CD8-positive, alpha-beta memory T cell (primary cell): ENCODE results near the gene SPPL2B. TPM values are rescaled to one million over a fixed set of nuclear protein-coding genes. Genes with fewer than 3 reads are reported as not detected.

ENCODE experiments used
- CTCF ChIA-PET: fragments of 350-600 bp; sonication (Branson Sonifier 250); formaldehyde crosslinking; loops from one replicate; lab custom pipeline; 2021; ENCODE audit warnings: antibody characterized with exemption; lab: Charles Lee
- POLR2A ChIA-PET: fragments of 350-600 bp; sonication (Branson Sonifier 250); formaldehyde crosslinking; loops from one replicate; lab custom pipeline; 2021; ENCODE audit warnings: antibody characterized with exemption; lab: Charles Lee
- DNase-seq, 5 donors: peaks; one replicate each; pipeline versions ENCODE4 v3.0.0 to v3.0.0-alpha.2; 2020 to 2022; ENCODE audit warnings: mixed read lengths in 1 of 5
- H3K27ac ChIP-seq: one replicate; pipeline ENCODE4 v1.7.0; 2013; ENCODE audit warnings: low read depth, mild to moderate bottlenecking, low read length, moderate library complexity
- H3K27me3 ChIP-seq: 2 replicates; pipeline ENCODE4 v1.7.0; 2013; ENCODE audit warnings: low read length, mild to moderate bottlenecking; ENCODE audit not compliant: insufficient read depth, poor library complexity, severe bottlenecking
- H3K36me3 ChIP-seq: 2 replicates; pipeline ENCODE4 v1.7.0; 2013; ENCODE audit warnings: mild to moderate bottlenecking, low read length, moderate library complexity; ENCODE audit not compliant: insufficient read depth
- H3K4me1 ChIP-seq: 2 replicates; pipeline ENCODE4 v1.7.0; 2013; ENCODE audit warnings: mild to moderate bottlenecking, low read length, moderate library complexity; ENCODE audit not compliant: insufficient read depth
- H3K4me3 ChIP-seq: 2 replicates; pipeline ENCODE4 v1.7.0; 2013; ENCODE audit warnings: mild to moderate bottlenecking, low read length
- H3K9me3 ChIP-seq: 2 replicates; pipeline ENCODE4 v1.7.0; 2013; ENCODE audit warnings: mild to moderate bottlenecking, low read length
- H3K27ac Mint-ChIP-seq, 8 donors: one replicate each; pipeline ENCODE4 v1.8.0; 2020 to 2021; ENCODE audit warnings: mixed read lengths in 8 of 8, mild to moderate bottlenecking in 6 of 8, inconsistent platforms in 3 of 8, moderate library complexity in 3 of 8
- H3K27me3 Mint-ChIP-seq, 2 donors: one replicate each; pipeline ENCODE4 v1.8.0; 2020 to 2021; ENCODE audit warnings: mixed read lengths in 2 of 2, mild to moderate bottlenecking in 1 of 2, moderate library complexity in 1 of 2
- H3K36me3 Mint-ChIP-seq, 3 donors: one replicate each; pipeline ENCODE4 v1.8.0; 2020 to 2021; ENCODE audit warnings: mixed read lengths in 3 of 3, inconsistent platforms in 1 of 3, mild to moderate bottlenecking in 1 of 3
- H3K4me1 Mint-ChIP-seq, 3 donors: one replicate each; pipeline ENCODE4 v1.8.0; 2020 to 2021; ENCODE audit warnings: mixed read lengths in 3 of 3, inconsistent platforms in 1 of 3, mild to moderate bottlenecking in 1 of 3
- H3K4me3 Mint-ChIP-seq, 7 donors: one replicate each; pipeline ENCODE4 v1.8.0; 2020 to 2021; ENCODE audit warnings: mixed read lengths in 7 of 7, mild to moderate bottlenecking in 6 of 7, moderate library complexity in 4 of 7, inconsistent platforms in 2 of 7
- H3K9me3 Mint-ChIP-seq, 5 donors: one replicate each; pipeline ENCODE4 v1.8.0; 2020 to 2022; ENCODE audit warnings: mixed read lengths in 5 of 5, mild to moderate bottlenecking in 3 of 5, moderate library complexity in 2 of 5, inconsistent platforms in 1 of 5
- polyA plus RNA-seq: library from polyadenylated mRNA; unstranded; fragments of 300-500 nt; fragmentation: Illumina TruSeq; gene quantifications from one replicate; pipeline ENCODE4 v1.2.3, GENCODE V29; 2021
- total RNA-seq, 2 experiments: library from RNA; stranded (reverse); gene quantifications; one replicate each; pipeline ENCODE4 v1.2.3, GENCODE V29; 2021

The SPPL2B gene
- total and polyA plus RNA-seq, 3 experiments from 2014 or later = 8.4 to 41.4 (median 39.0) TPM

GRCh38 chr19:2290441-2291184 is 37.9 kb upstream of the SPPL2B start:
- Mint-ChIP-seq H3K4me3 (peak overlapping the region; percentile 63 to 81 (median 74)), H3K4me1 (peaks cover 16 to 44% (median 24%) of the 10 kb centered on the region in 3 donors), H3K27me3 (peaks cover 0 to 12% of the 10 kb centered on the region in 2 donors), H3K27ac (peak overlapping the region in 2 of 8 donors; percentile 22 to 59), H3K36me3 (peaks cover 0 to 20% (median 2%) of the 10 kb centered on the region in 3 donors), H3K9me3 (no peaks in the 10 kb centered on the region)
- POLR2A ChIA-PET = interaction anchor here (0.5 to 1.0 kb wide), 2 partner anchors 9 to 304 kb away, joined by 3 to 5 read pairs; partner anchors contain the start of gene PEAK3
- Histone ChIP-seq H3K4me1 (peaks cover 18% of the 10 kb centered on the region), H3K27ac (peak overlapping the region; percentile 36), H3K27me3 (no peaks in the 10 kb centered on the region), H3K9me3 (no peaks in the 10 kb centered on the region), H3K4me3 (peak overlapping the region; percentile 81), H3K36me3 (no peaks in the 10 kb centered on the region)
- CTCF ChIA-PET = interaction anchor here (1.3 kb wide), 1 partner anchor 25 kb away, joined by 3 read pairs; no protein-coding TSS in a partner anchor
- DNase-seq = peak in 2 of 5 donors; percentile 34 to 43

- H3K27ac ChIP-seq = no peak overlapping the region
- no peak for DNase-seq
- ChIA-PET POLR2A (interaction anchor here (1.0 kb wide), 1 partner anchor 9 kb away, joined by 3 read pairs; the partner anchor contains the start of gene PEAK3), CTCF (interaction anchor here (1.2 to 1.3 kb wide), 3 partner anchors 17 to 24 kb away, joined by 3 to 5 read pairs (median 5); no protein-coding TSS in a partner anchor)
- Mint-ChIP-seq H3K9me3 (no peaks in the 10 kb centered on the region), H3K36me3 (peaks cover 0 to 20% (median 2%) of the 10 kb centered on the region in 3 donors), H3K4me1 (peaks cover 16 to 44% (median 24%) of the 10 kb centered on the region in 3 donors), H3K27ac (no peak overlapping the region), H3K27me3 (peaks cover 0 to 12% of the 10 kb centered on the region in 2 donors), H3K4me3 (peak overlapping the region in 4 of 7 donors; percentile 63 to 81 (median 77))
- H3K4me3 ChIP-seq = peak overlapping the region; percentile 81
- H3K9me3 ChIP-seq = no peaks in the 10 kb centered on the region
- peaks cover 18% of the 10 kb centered on the region for H3K4me1 ChIP-seq
- H3K36me3 ChIP-seq = no peaks in the 10 kb centered on the region
- no peaks in the 10 kb centered on the region for H3K27me3 ChIP-seq
Measured at GRCh38 chr19:2291185-2291751, 37.2 kb upstream of the SPPL2B start.

GRCh38 chr19:2294687-2295335 is 33.7 kb upstream of the SPPL2B start:
- H3K4me1 Mint-ChIP-seq = peaks cover under 1 to 26% (median 9%) of the 10 kb centered on the region in 3 donors
- Histone ChIP-seq H3K36me3 (no peaks in the 10 kb centered on the region), H3K4me1 (peaks cover 6% of the 10 kb centered on the region), H3K4me3 (no peak overlapping the region), H3K27me3 (no peaks in the 10 kb centered on the region), H3K27ac (no peak overlapping the region), H3K9me3 (no peaks in the 10 kb centered on the region)
- peak overlapping the region in 1 of 7 donors; percentile 6 for H3K4me3 Mint-ChIP-seq
- ChIA-PET POLR2A (interaction anchor here (0.6 kb wide), 1 partner anchor 59 kb away, joined by 3 read pairs; the partner anchor contains the start of gene PLEKHJ1), CTCF (interaction anchor here (0.8 to 1.4 kb wide), 2 partner anchors 20 to 33 kb away, joined by 3 read pairs; no protein-coding TSS in a partner anchor)
- H3K36me3 Mint-ChIP-seq = peaks cover 0 to 18% (median 2%) of the 10 kb centered on the region in 3 donors
- no peaks in the 10 kb centered on the region for H3K9me3 Mint-ChIP-seq
- H3K27ac Mint-ChIP-seq = peak overlapping the region in 2 of 8 donors; percentile 43 to 63
- DNase-seq = no peak
- H3K27me3 Mint-ChIP-seq = peaks cover 0 to 4% of the 10 kb centered on the region in 2 donors

- Mint-ChIP-seq H3K4me1 (peaks cover 0 to 17% (median 7%) of the 10 kb centered on the region in 3 donors), H3K9me3 (no peaks in the 10 kb centered on the region), H3K27ac (no peak overlapping the region), H3K4me3 (no peak overlapping the region), H3K27me3 (peaks cover 0 to 4% of the 10 kb centered on the region in 2 donors), H3K36me3 (peaks cover 0 to 13% (median 2%) of the 10 kb centered on the region in 3 donors)
- DNase-seq = no peak
- Histone ChIP-seq H3K36me3 (no peaks in the 10 kb centered on the region), H3K27ac (no peak overlapping the region), H3K4me3 (no peak overlapping the region), H3K9me3 (no peaks in the 10 kb centered on the region), H3K27me3 (no peaks in the 10 kb centered on the region), H3K4me1 (peaks cover 2% of the 10 kb centered on the region)
- ChIA-PET CTCF (interaction anchor here (1.4 kb wide), 1 partner anchor 32 kb away, joined by 3 read pairs; no protein-coding TSS in a partner anchor), POLR2A (no interaction called here)
Measured at GRCh38 chr19:2296141-2296540, 32.3 kb upstream of the SPPL2B start.

GRCh38 chr19:2300533-2300932 is 28.0 kb upstream of the SPPL2B start:
- H3K4me3 Mint-ChIP-seq = no peak overlapping the region
- H3K27ac Mint-ChIP-seq = no peak overlapping the region
- POLR2A ChIA-PET = no interaction called here
- Histone ChIP-seq H3K4me3 (no peak overlapping the region), H3K27me3 (peaks cover 11% of the 10 kb centered on the region), H3K36me3 (no peaks in the 10 kb centered on the region), H3K4me1 (peaks cover 9% of the 10 kb centered on the region), H3K27ac (no peak overlapping the region), H3K9me3 (no peaks in the 10 kb centered on the region)
- H3K27me3 Mint-ChIP-seq = peaks cover 12 to 22% of the 10 kb centered on the region in 2 donors
- no peaks in the 10 kb centered on the region for H3K9me3 Mint-ChIP-seq
- CTCF ChIA-PET = no interaction called here
- no peaks in the 10 kb centered on the region for H3K36me3 Mint-ChIP-seq
- no peak for DNase-seq
- peaks cover 4 to 17% (median 5%) of the 10 kb centered on the region in 3 donors for H3K4me1 Mint-ChIP-seq

- Histone ChIP-seq H3K36me3 (no peaks in the 10 kb centered on the region), H3K9me3 (no peaks in the 10 kb centered on the region), H3K27ac (no peak overlapping the region), H3K27me3 (peaks cover 19% of the 10 kb centered on the region), H3K4me1 (peaks cover 9% of the 10 kb centered on the region), H3K4me3 (no peak overlapping the region)
- ChIA-PET POLR2A (interaction anchor here (0.5 to 0.9 kb wide), 2 partner anchors 13 to 250 kb away, joined by 4 read pairs; no protein-coding TSS in a partner anchor), CTCF (interaction anchor here (0.8 to 1.4 kb wide), 3 partner anchors 14 to 67 kb away, joined by 3 read pairs; partner anchors contain the start of gene PLEKHJ1)
- H3K4me3 Mint-ChIP-seq = peak overlapping the region in 6 of 7 donors; percentile 34 to 64 (median 58)
- H3K4me1 Mint-ChIP-seq = peaks cover 4 to 17% (median 5%) of the 10 kb centered on the region in 3 donors
- DNase-seq = no peak
- H3K9me3 Mint-ChIP-seq = no peaks in the 10 kb centered on the region
- H3K36me3 Mint-ChIP-seq = no peaks in the 10 kb centered on the region
- peak overlapping the region in 3 of 8 donors; percentile 32 to 76 (median 42) for H3K27ac Mint-ChIP-seq
- H3K27me3 Mint-ChIP-seq = peaks cover 25 to 34% of the 10 kb centered on the region in 2 donors
Measured at GRCh38 chr19:2302319-2303210, 25.9 kb upstream of the SPPL2B start.
